Measurements from ENCODE around the gene HOXA13. TPM values are rescaled to one million over a fixed set of nuclear protein-coding genes. Genes with fewer than 3 reads are reported as not detected.

HOXA13 gene
- total RNA-seq, 1 experiment from 2014 or later = 1.3 TPM

DNA sequence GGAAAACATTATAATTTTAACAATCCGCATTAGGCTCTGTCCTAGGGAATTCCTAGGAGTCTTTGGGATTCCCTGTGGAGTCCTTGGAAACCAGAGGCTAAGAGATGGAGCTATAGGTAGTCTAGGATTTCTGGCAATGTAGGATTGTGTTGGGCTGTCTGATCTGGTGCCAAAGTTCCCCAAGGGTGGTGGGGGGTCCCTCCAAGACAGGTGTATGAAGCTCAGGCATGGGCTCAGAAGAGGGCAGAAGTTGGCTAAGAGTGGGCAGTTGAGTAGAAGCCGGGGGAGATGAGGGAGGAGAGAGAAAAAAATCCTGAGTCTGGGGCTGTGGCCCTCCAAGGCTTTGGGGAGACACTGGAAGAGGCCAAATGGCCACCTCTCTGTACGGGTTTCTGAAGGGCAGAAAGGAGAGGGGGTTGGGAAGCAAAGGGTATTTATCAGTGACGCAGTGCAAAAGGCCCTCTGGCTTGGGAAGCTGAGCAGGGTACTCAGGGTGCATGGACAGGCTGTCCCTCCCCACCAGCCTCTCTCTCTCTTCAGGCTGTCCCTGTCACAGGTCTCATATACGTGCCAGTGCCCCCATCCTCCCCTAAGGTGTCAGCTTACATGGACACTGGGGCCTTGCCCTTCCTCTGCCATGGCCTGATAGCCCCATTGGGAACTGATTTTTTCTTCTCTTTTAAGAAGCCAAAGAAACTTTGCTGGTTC is 53.2 kb downstream of the HOXA13 start:
- DNase-seq = no peak
- H3K27me3 Mint-ChIP-seq (ENCODE audit: unreplicated experiment) = peaks cover 8% of the 10 kb centered on the region
- no peak overlapping the region for H3K27ac Mint-ChIP-seq (ENCODE audit: unreplicated experiment)
- CTCF ChIA-PET = no interaction called here
- peaks cover 34% of the 10 kb centered on the region for H3K36me3 Mint-ChIP-seq (ENCODE audit: insufficient read depth, unreplicated experiment)
- peaks cover 6% of the 10 kb centered on the region for H3K4me1 Mint-ChIP-seq (ENCODE audit: low read depth, unreplicated experiment)
- H3K9me3 Mint-ChIP-seq (ENCODE audit: low read depth, unreplicated experiment) = no peaks in the 10 kb centered on the region
- no TSS peak for BruUV-seq (replicated peaks)
- intact Hi-C loops (cut with micrococcal nuclease; ENCODE audit: unreplicated experiment) = no loop called here
- TF ChIP-seq, protein P1, sequence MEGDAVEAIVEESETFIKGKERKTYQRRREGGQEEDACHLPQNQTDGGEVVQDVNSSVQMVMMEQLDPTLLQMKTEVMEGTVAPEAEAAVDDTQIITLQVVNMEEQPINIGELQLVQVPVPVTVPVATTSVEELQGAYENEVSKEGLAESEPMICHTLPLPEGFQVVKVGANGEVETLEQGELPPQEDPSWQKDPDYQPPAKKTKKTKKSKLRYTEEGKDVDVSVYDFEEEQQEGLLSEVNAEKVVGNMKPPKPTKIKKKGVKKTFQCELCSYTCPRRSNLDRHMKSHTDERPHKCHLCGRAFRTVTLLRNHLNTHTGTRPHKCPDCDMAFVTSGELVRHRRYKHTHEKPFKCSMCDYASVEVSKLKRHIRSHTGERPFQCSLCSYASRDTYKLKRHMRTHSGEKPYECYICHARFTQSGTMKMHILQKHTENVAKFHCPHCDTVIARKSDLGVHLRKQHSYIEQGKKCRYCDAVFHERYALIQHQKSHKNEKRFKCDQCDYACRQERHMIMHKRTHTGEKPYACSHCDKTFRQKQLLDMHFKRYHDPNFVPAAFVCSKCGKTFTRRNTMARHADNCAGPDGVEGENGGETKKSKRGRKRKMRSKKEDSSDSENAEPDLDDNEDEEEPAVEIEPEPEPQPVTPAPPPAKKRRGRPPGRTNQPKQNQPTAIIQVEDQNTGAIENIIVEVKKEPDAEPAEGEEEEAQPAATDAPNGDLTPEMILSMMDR (IDR thresholded peaks at IDR 0.05; ENCODE audit: unreplicated experiment) = no peak
- H3K4me3 Mint-ChIP-seq (ENCODE audit: low read depth, unreplicated experiment) = no peak overlapping the region

- CTCF ChIA-PET = interaction anchor here (1.0 kb wide), 1 partner anchor 25 kb away, joined by 8 read pairs; no protein-coding TSS in a partner anchor
- H3K36me3 Mint-ChIP-seq (ENCODE audit: insufficient read depth, unreplicated experiment) = peaks cover 27% of the 10 kb centered on the region
- no TSS peak for BruUV-seq (replicated peaks)
- intact Hi-C loops (cut with micrococcal nuclease; ENCODE audit: unreplicated experiment) = no loop called here
- TF ChIP-seq, protein P1 (IDR thresholded peaks at IDR 0.05; ENCODE audit: unreplicated experiment) = no peak
- peaks cover 1% of the 10 kb centered on the region for H3K27me3 Mint-ChIP-seq (ENCODE audit: unreplicated experiment)
- no peaks in the 10 kb centered on the region for H3K9me3 Mint-ChIP-seq (ENCODE audit: low read depth, unreplicated experiment)
- no peak overlapping the region for H3K4me3 Mint-ChIP-seq (ENCODE audit: low read depth, unreplicated experiment)
- no peak for DNase-seq
- H3K27ac Mint-ChIP-seq (ENCODE audit: unreplicated experiment) = no peak overlapping the region
- H3K4me1 Mint-ChIP-seq (ENCODE audit: low read depth, unreplicated experiment) = no peaks in the 10 kb centered on the region
These were observed 53.9 kb downstream of the HOXA13 start for GRCh38 chr7:27145914-27146412.

- intact Hi-C loops (cut with micrococcal nuclease; ENCODE audit: unreplicated experiment) = no loop called here
- TF ChIP-seq, protein P1 (IDR thresholded peaks at IDR 0.05; ENCODE audit: unreplicated experiment) = no peak
- CTCF ChIA-PET = interaction anchor here (1.0 kb wide), 1 partner anchor 25 kb away, joined by 8 read pairs; no protein-coding TSS in a partner anchor
- no peaks in the 10 kb centered on the region for H3K9me3 Mint-ChIP-seq (ENCODE audit: low read depth, unreplicated experiment)
- H3K4me1 Mint-ChIP-seq (ENCODE audit: low read depth, unreplicated experiment) = no peaks in the 10 kb centered on the region
- H3K27me3 Mint-ChIP-seq (ENCODE audit: unreplicated experiment) = no peaks in the 10 kb centered on the region
- peaks cover 21% of the 10 kb centered on the region for H3K36me3 Mint-ChIP-seq (ENCODE audit: insufficient read depth, unreplicated experiment)
- no peak for DNase-seq
- no peak overlapping the region for H3K27ac Mint-ChIP-seq (ENCODE audit: unreplicated experiment)
- no TSS peak for BruUV-seq (replicated peaks)
- no peak overlapping the region for H3K4me3 Mint-ChIP-seq (ENCODE audit: low read depth, unreplicated experiment)
These were observed 54.6 kb downstream of the HOXA13 start for GRCh38 chr7:27145165-27145913.

DNA sequence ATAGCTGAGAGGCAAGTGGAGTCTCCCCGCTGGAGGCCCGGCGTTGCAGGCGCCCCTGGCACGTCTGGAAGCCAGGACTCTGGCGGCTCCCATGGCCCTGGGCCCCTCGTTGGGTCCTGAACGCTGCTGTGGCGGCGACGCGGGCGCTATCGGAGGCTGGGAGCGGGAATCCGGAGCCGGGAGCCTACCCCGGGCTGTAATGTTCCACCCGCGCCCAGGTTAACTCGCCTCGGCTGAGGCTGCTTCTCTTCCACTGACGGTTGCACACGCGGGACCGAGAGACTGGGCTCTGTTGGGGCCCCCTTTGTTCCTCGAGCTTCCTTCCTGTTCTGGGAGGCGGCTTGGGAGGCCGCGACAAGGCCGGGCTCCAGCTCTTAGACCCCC is 55.1 kb downstream of the HOXA13 start:
- no TSS peak for BruUV-seq (replicated peaks)
- no peak overlapping the region for H3K4me3 Mint-ChIP-seq (ENCODE audit: low read depth, unreplicated experiment)
- peaks cover 16% of the 10 kb centered on the region for H3K36me3 Mint-ChIP-seq (ENCODE audit: insufficient read depth, unreplicated experiment)
- intact Hi-C loops (cut with micrococcal nuclease; ENCODE audit: unreplicated experiment) = no loop called here
- no peak overlapping the region for H3K27ac Mint-ChIP-seq (ENCODE audit: unreplicated experiment)
- TF ChIP-seq, protein P1 (IDR thresholded peaks at IDR 0.05; ENCODE audit: unreplicated experiment) = no peak
- H3K9me3 Mint-ChIP-seq (ENCODE audit: low read depth, unreplicated experiment) = no peaks in the 10 kb centered on the region
- CTCF ChIA-PET = no interaction called here
- H3K27me3 Mint-ChIP-seq (ENCODE audit: unreplicated experiment) = no peaks in the 10 kb centered on the region
- no peak for DNase-seq
- no peaks in the 10 kb centered on the region for H3K4me1 Mint-ChIP-seq (ENCODE audit: low read depth, unreplicated experiment)

Small RNA genes lying within 50 kb of the gene (microRNA-seq; reads per million reads assigned to microRNA genes)
- gene MIR196B = 3,614 reads per million, percentile 90 among the genes with 10 or more reads in this experiment

Other genes with a start within 250 kb of the HOXA13 start
- gene HOXA1, start 104.1 kb downstream of the HOXA13 start, total RNA-seq (2022) = 0.24 and 0.44 TPM in 2 replicates
- 1.9 and 3.2 TPM in 2 replicates for gene HOXA2, start 97.4 kb downstream of the HOXA13 start, total RNA-seq (2022)
- 1.0 and 1.2 TPM in 2 replicates for gene HOXA4, start 69.3 kb downstream of the HOXA13 start, total RNA-seq (2022)
- gene HOXA5, start 56.4 kb downstream of the HOXA13 start, total RNA-seq (2022) = 8.3 and 10.6 TPM in 2 replicates
- 11.4 and 12.4 TPM in 2 replicates for gene HOXA6, start 52.3 kb downstream of the HOXA13 start, total RNA-seq (2022)
- 15.9 and 20.9 TPM in 2 replicates for gene HOXA3, start 47.5 kb downstream of the HOXA13 start, total RNA-seq (2022)
- gene HOXA7, start 43.4 kb downstream of the HOXA13 start, total RNA-seq (2022) = not detected in 2 replicates
- 1.7 and 2.5 TPM in 2 replicates for gene HOXA9, start 34.6 kb downstream of the HOXA13 start, total RNA-seq (2022)
- 11.8 and 12.1 TPM in 2 replicates for gene HOXA10, start 25.8 kb downstream of the HOXA13 start, total RNA-seq (2022)
- 0.39 and 0.54 TPM in 2 replicates for gene HOXA11, start 14.9 kb downstream of the HOXA13 start, total RNA-seq (2022)
- not detected in 2 replicates for gene EVX1, start 42.7 kb upstream of the HOXA13 start, total RNA-seq (2022)

Measured in Calu3 (cell line).